Breast epithelium (tissue), 4 donors: ENCODE measurements around the gene CLCN7. TPM values are rescaled to one million over a fixed set of nuclear protein-coding genes. Genes with fewer than 3 reads are reported as not detected.

Source experiments
- DNase-seq, 2 donors: peaks; one replicate each; pipeline ENCODE4 v3.0.0-alpha.2; 2019; ENCODE audit warnings: low spot score in 2 of 2
- H3K27ac ChIP-seq, 2 donors: fragments of 200-600 bp; sonication (generic) in 1 of 2; one replicate each; pipeline ENCODE4 v1.5.1; 2016 to 2019; ENCODE audit warnings: mild to moderate bottlenecking in 1 of 2
- H3K27me3 ChIP-seq, 2 donors: fragments of 200-600 bp; sonication (generic) in 1 of 2; one replicate each; pipeline versions ENCODE4 v1.5.1 to v1.6.0; 2017 to 2019; ENCODE audit warnings: control low read depth in 1 of 2, mild to moderate bottlenecking in 1 of 2
- H3K36me3 ChIP-seq: fragments of 200-600 bp; one replicate; pipeline ENCODE4 v1.5.1; 2019
- H3K4me1 ChIP-seq, 2 donors: fragments of 200-600 bp; sonication (generic); one replicate each; pipeline ENCODE4 v1.5.1; 2016 to 2019; ENCODE audit warnings: control low read depth in 1 of 2
- H3K4me3 ChIP-seq, 3 donors: fragments of 200-600 bp; sonication (generic); 1 replicate in 2 of 3; 2 replicates in 1 of 3; pipeline ENCODE4 v1.5.1; 2016 to 2019; ENCODE audit warnings: mild to moderate bottlenecking in 3 of 3, moderate library complexity in 2 of 3
- H3K9me3 ChIP-seq, 2 donors: fragments of 200-600 bp; sonication (generic) in 1 of 2; one replicate each; pipeline ENCODE4 v1.5.1; 2016 to 2019; ENCODE audit warnings: control low read depth in 1 of 2
- POLR2A ChIP-seq: fragments of 450-650 bp; IDR thresholded peaks from one replicate; pipeline ENCODE4 v1.6.1; 2016; ENCODE audit warnings: antibody characterized with exemption, mild to moderate bottlenecking, moderate library complexity
- POLR2AphosphoS5 ChIP-seq, 3 donors: sonication (generic); formaldehyde crosslinking; IDR thresholded peaks; one replicate each; pipeline ENCODE4 v1.6.1; 2017; ENCODE audit warnings: antibody characterized with exemption in 3 of 3
- intact Hi-C: fragments of 100-400 bp; cut with DNase I; formaldehyde crosslinking; loops from one replicate; pipeline ENCODE4 v1.15.1; 2023; ENCODE audit warnings: low total_unique reads
- total RNA-seq, 3 donors: library from RNA; depleted of rRNA; stranded (reverse); fragments of >200 nt; gene quantifications; one replicate each; pipeline ENCODE4 v1.1.0, GENCODE V29; 2016
- TF ChIP-seq, protein P1 (sequence below), 3 donors: fragments of 450-650 bp; IDR thresholded peaks; one replicate each; pipeline ENCODE4 v1.5.1; 2016 to 2017; ENCODE audit warnings: antibody characterized with exemption in 3 of 3, mild to moderate bottlenecking in 3 of 3, moderate library complexity in 3 of 3

Gene CLCN7
- total RNA-seq, 3 donors from 2014 or later = 52.2 to 72.3 (median 71.4) TPM

DNA sequence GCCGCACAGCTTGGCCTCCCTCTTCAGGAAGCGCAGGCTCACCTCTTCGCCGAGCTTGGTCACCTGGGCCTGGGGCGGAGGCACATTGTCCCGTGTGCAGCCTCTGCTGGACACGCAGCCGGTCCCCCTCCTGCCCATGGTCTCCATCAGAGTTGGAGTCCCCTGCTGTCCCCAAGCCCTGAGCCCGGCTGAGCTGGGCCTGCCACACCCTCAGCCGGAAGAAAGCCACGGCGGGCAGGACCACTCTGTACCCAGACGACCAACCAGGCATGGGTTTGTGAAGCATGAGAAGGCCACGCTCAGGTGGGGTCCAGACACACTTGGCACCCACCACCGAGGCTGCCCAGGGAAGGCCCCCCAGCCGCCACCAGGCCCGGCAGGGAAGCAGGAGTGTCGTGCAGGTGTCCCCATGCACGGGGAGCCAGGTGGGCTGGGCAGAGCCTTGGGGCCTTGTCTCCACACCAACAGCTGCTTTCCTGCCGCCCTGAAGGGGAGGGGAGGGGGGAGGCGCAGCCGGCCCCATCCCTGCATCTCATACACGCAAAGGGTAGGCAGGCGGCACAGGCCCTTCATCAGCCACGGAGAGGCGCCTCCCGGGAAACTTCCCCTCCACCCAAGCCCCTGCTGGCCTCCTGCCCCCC, 35.6 kb downstream of the CLCN7 start:
- no peaks in the 10 kb centered on the region for H3K36me3 ChIP-seq
- H3K4me1 ChIP-seq = no peaks in the 10 kb centered on the region
- DNase-seq = no peak
- intact Hi-C loops = no loop called here
- no peak overlapping the region for H3K4me3 ChIP-seq
- H3K27me3 ChIP-seq = no peaks in the 10 kb centered on the region
- H3K9me3 ChIP-seq = no peaks in the 10 kb centered on the region
- TF ChIP-seq POLR2A (no peak), POLR2AphosphoS5 (IDR thresholded peaks at IDR 0.05) (no peak)
- TF ChIP-seq, protein P1, sequence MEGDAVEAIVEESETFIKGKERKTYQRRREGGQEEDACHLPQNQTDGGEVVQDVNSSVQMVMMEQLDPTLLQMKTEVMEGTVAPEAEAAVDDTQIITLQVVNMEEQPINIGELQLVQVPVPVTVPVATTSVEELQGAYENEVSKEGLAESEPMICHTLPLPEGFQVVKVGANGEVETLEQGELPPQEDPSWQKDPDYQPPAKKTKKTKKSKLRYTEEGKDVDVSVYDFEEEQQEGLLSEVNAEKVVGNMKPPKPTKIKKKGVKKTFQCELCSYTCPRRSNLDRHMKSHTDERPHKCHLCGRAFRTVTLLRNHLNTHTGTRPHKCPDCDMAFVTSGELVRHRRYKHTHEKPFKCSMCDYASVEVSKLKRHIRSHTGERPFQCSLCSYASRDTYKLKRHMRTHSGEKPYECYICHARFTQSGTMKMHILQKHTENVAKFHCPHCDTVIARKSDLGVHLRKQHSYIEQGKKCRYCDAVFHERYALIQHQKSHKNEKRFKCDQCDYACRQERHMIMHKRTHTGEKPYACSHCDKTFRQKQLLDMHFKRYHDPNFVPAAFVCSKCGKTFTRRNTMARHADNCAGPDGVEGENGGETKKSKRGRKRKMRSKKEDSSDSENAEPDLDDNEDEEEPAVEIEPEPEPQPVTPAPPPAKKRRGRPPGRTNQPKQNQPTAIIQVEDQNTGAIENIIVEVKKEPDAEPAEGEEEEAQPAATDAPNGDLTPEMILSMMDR (IDR thresholded peaks at IDR 0.05) = no peak
- H3K27ac ChIP-seq = no peak overlapping the region

DNA sequence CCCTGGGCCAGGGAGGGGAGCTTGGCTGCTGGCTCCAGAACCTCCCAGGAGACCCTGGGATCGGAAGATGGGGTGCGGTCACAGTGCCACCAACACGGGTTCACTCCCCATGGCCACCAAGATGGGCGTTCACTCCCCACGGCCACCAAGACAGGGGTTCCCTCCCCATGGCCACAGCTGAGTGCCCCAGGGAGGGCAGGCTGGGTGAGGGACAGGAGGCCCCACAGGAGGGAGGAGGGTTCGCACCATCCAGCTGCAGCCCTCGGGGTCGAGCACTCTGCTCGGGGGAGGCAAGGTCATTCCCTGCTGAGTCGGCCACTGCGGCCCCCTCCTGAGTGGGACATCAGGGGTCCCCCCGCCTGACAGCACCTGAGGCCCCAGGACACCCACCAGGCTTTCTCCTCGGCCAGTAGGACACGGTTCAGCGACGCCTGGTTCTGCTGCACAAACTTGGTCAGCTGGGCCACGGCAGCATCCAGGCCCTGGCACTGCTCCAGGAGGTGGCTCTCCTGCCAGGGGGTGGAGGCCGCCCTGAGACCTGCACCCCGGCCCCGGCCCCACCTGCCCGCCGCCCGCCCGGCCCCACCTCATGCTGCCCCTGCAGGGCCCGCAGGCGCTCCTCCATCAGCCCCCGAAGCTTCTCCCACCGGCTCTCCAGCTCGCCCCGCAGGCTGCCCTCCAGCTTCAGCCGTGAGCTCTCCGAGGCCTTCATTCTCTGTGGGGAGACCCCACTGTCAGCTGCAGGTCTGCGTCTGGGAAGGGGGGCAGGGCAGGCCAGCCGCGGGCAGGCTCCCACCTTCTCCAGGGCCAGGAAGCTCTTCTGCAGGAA, 36.4 kb downstream of the CLCN7 start:
- DNase-seq = no peak
- intact Hi-C loops = no loop called here
- H3K36me3 ChIP-seq = no peaks in the 10 kb centered on the region
- H3K4me3 ChIP-seq = no peak overlapping the region
- H3K4me1 ChIP-seq = no peaks in the 10 kb centered on the region
- no peaks in the 10 kb centered on the region for H3K9me3 ChIP-seq
- H3K27ac ChIP-seq = no peak overlapping the region
- no peaks in the 10 kb centered on the region for H3K27me3 ChIP-seq
- TF ChIP-seq, protein P1 (IDR thresholded peaks at IDR 0.05) = no peak
- TF ChIP-seq POLR2A = no peak
- TF ChIP-seq POLR2AphosphoS5 (IDR thresholded peaks at IDR 0.05) = no peak

DNA sequence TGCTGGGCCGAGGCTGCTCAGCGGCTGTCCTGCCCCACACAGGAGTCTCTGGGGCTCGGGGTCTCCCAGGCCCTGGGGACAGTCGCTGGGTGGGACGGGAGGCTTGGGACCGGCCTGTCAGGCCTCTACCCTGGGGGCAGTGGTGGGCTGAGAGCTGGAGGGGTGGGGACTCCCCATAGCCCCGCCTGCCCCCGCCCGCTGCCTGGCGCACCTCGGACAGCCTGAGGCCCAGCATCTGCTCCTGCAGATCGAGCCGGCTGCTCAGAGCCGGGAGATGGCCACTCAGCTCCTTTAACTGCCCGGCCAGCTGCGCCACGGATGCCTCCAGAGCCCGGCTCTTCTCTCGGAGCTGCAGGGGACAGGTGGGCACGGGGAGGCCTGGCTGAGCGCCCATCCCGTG, 37.2 kb downstream of the CLCN7 start:
- no peaks in the 10 kb centered on the region for H3K36me3 ChIP-seq
- no peak overlapping the region for H3K4me3 ChIP-seq
- no peak for TF ChIP-seq POLR2A
- no peak for TF ChIP-seq POLR2AphosphoS5 (IDR thresholded peaks at IDR 0.05)
- TF ChIP-seq, protein P1 (IDR thresholded peaks at IDR 0.05) = no peak
- H3K4me1 ChIP-seq = no peaks in the 10 kb centered on the region
- no peak overlapping the region for H3K27ac ChIP-seq
- H3K27me3 ChIP-seq = no peaks in the 10 kb centered on the region
- intact Hi-C loops = no loop called here
- H3K9me3 ChIP-seq = no peaks in the 10 kb centered on the region
- DNase-seq = no peak

DNA sequence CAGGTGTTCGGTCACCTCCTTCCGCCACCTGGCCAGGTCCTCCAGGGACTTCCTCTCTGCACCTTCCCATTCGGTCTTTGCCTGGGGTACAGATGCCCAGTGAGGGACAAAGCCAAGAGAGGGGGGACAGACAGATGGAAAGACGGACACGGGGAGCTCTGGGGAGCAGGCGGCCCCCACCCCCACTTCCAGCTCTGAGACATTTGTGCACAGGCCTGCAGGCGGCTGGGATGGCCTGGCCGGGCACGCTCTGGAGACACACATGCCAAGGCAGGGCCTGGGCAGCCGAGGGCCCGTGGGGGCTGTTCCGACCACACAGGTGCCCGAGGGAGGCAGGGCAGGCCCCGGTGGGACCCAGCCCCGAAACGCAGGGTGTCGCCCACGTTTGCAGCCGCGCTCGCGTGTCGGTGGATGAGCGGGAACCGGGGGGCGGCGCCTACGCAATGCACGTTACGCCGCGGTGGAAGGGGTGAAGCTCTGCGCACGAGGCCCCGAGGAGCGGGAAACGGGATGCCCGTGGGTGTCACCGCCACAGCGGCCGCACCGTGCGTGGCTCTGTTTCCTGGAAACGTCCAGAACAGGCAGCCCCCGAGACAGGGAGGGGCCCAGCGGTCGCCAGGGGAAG, 38.0 kb downstream of the CLCN7 start:
- no peak for DNase-seq
- Histone ChIP-seq H3K9me3 (no peaks in the 10 kb centered on the region), H3K4me1 (no peaks in the 10 kb centered on the region), H3K4me3 (no peak overlapping the region), H3K27me3 (no peaks in the 10 kb centered on the region), H3K36me3 (no peaks in the 10 kb centered on the region), H3K27ac (no peak overlapping the region)
- TF ChIP-seq POLR2A (no peak), POLR2AphosphoS5 (IDR thresholded peaks at IDR 0.05) (no peak)
- TF ChIP-seq, protein P1 (IDR thresholded peaks at IDR 0.05) = no peak
- intact Hi-C loops = loop anchor here (1.0 kb wide), 1 partner anchor 19 kb away; no protein-coding TSS in a partner anchor
